ENCODE measurements around the gene PYY. TPM values are rescaled to one million over a fixed set of nuclear protein-coding genes. Genes with fewer than 3 reads are reported as not detected.

The PYY gene
- not detected for polyA plus RNA-seq (2013, experiment 1 of 2)
- polyA plus RNA-seq (2013, experiment 2 of 2): not detected

- 56% methylated on average over 4 of the region's 11 CpGs for whole genome bisulfite sequencing
- Histone ChIP-seq H4K91ac (ENCODE audit: low read length) (no peak within 1 kb of the TSS), H2BK15ac (ENCODE audit: low read depth, poor library complexity, severe bottlenecking) (peak within 1 kb of the TSS; percentile 64), H3K18ac (ENCODE audit: low read depth in 1 of 2, low read length in 2 of 2) (no peak within 1 kb of the TSS), H3K9me3 (ENCODE audit: control insufficient read depth, low read length) (no peaks in the 10 kb centered on the region), H3K79me1 (replicated peaks; ENCODE audit: low read length, poor library complexity, severe bottlenecking) (no peaks in the 10 kb centered on the region), H3K36me3 (ENCODE audit: control insufficient read depth in 1 of 2, insufficient read depth in 2 of 2, low read depth in 1 of 2, low read length in 2 of 2) (peaks cover 0 to 7% of the 10 kb centered on the region in 2 experiments), H3K27ac (ENCODE audit: low read length, poor library complexity, severe bottlenecking) (no peak within 1 kb of the TSS), H2AFZ (ENCODE audit: low read depth, low read length) (no peak within 1 kb of the TSS), H3K9ac (ENCODE audit: low read length) (no peak within 1 kb of the TSS), H2BK5ac (ENCODE audit: low read depth, low read length, poor library complexity, severe bottlenecking) (no peak within 1 kb of the TSS), H2AK5ac (ENCODE audit: low read length, severe bottlenecking) (no peak within 1 kb of the TSS), H2BK12ac (ENCODE audit: low read length in 2 of 2) (no peak within 1 kb of the TSS), H3K14ac (ENCODE audit: low read length in 2 of 2) (no peak within 1 kb of the TSS), H4K8ac (ENCODE audit: low read length) (no peak within 1 kb of the TSS), H3K4me1 (ENCODE audit: control insufficient read depth, insufficient read depth, low read depth, low read length) (peaks cover 11% of the 10 kb centered on the region), H2BK120ac (ENCODE audit: low read depth, low read length) (no peak within 1 kb of the TSS), H3K4ac (ENCODE audit: low read depth in 1 of 2, low read length in 2 of 2) (no peak within 1 kb of the TSS), H3K4me3 (ENCODE audit: insufficient read depth in 1 of 2, low read depth in 1 of 2, low read length in 2 of 2) (peak within 1 kb of the TSS in 1 of 2 experiments; percentile 30), H3K27me3 (ENCODE audit: control insufficient read depth in 1 of 2, insufficient read depth in 1 of 2, low read length in 2 of 2) (peaks cover 59 to 69% of the 10 kb centered on the region in 2 experiments), H3K23ac (ENCODE audit: low read length in 2 of 2) (no peak within 1 kb of the TSS), H3K4me2 (ENCODE audit: low read length, poor library complexity, severe bottlenecking) (no peak within 1 kb of the TSS)
- no peak for DNase-seq
These were observed at the start of gene PYY for GRCh38 chr17:43953746-43954145. Gene PYY (minus strand): TSS chr17:43953940. CDS start chr17:43953483, 457 bp downstream.

- H3K14ac ChIP-seq (ENCODE audit: low read length in 2 of 2): peak overlapping the region in 1 of 2 experiments; percentile 79
These were observed 48.6 kb upstream of the PYY start for GRCh38 chr17:44002141-44002848.

GRCh38 chr17:44001461-44001920, 47.8 kb upstream of the PYY start:
- no peak for DNase-seq
- no peak overlapping the region for H2AFZ ChIP-seq (ENCODE audit: low read depth, low read length)
- H2BK15ac ChIP-seq (ENCODE audit: low read depth, poor library complexity, severe bottlenecking): peak overlapping the region; percentile 16
- H3K18ac ChIP-seq (ENCODE audit: low read depth in 1 of 2, low read length in 2 of 2): no peak overlapping the region
- no peaks in the 10 kb centered on the region for H3K9me3 ChIP-seq (ENCODE audit: control insufficient read depth, low read length)
- no peak overlapping the region for H3K14ac ChIP-seq (ENCODE audit: low read length in 2 of 2)
- no peak overlapping the region for H3K4ac ChIP-seq (ENCODE audit: low read depth in 1 of 2, low read length in 2 of 2)
- WGBS: 100% methylated on average over 2 of the region's 2 CpGs
- H3K4me2 ChIP-seq (ENCODE audit: low read length, poor library complexity, severe bottlenecking): no peak overlapping the region
- H3K27me3 ChIP-seq (ENCODE audit: control insufficient read depth in 1 of 2, insufficient read depth in 1 of 2, low read length in 2 of 2): peaks cover 0 to 16% of the 10 kb centered on the region in 2 experiments
- no peaks in the 10 kb centered on the region for H3K36me3 ChIP-seq (ENCODE audit: control insufficient read depth in 1 of 2, insufficient read depth in 2 of 2, low read depth in 1 of 2, low read length in 2 of 2)
- no peak overlapping the region for H2AK5ac ChIP-seq (ENCODE audit: low read length, severe bottlenecking)
- H2BK120ac ChIP-seq (ENCODE audit: low read depth, low read length): no peak overlapping the region
- H2BK5ac ChIP-seq (ENCODE audit: low read depth, low read length, poor library complexity, severe bottlenecking): no peak overlapping the region
- H3K4me1 ChIP-seq (ENCODE audit: control insufficient read depth, insufficient read depth, low read depth, low read length): peaks cover 27% of the 10 kb centered on the region
- H3K23ac ChIP-seq (ENCODE audit: low read length in 2 of 2): no peak overlapping the region
- H3K4me3 ChIP-seq (ENCODE audit: insufficient read depth in 1 of 2, low read depth in 1 of 2, low read length in 2 of 2): no peak overlapping the region
- no peak overlapping the region for H3K27ac ChIP-seq (ENCODE audit: low read length, poor library complexity, severe bottlenecking)
- H3K79me1 ChIP-seq (replicated peaks; ENCODE audit: low read length, poor library complexity, severe bottlenecking): no peaks in the 10 kb centered on the region
- no peak overlapping the region for H3K9ac ChIP-seq (ENCODE audit: low read length)
- no peak overlapping the region for H2BK12ac ChIP-seq (ENCODE audit: low read length in 2 of 2)
- no peak overlapping the region for H4K8ac ChIP-seq (ENCODE audit: low read length)
- H4K91ac ChIP-seq (ENCODE audit: low read length): no peak overlapping the region

More at GRCh38 chr17:44002141-44002848, 48.6 kb upstream of the PYY start:
- H4K91ac ChIP-seq (ENCODE audit: low read length): no peak overlapping the region
- H3K18ac ChIP-seq (ENCODE audit: low read depth in 1 of 2, low read length in 2 of 2): peak overlapping the region in 1 of 2 experiments; percentile 21
- no peak overlapping the region for H3K4ac ChIP-seq (ENCODE audit: low read depth in 1 of 2, low read length in 2 of 2)
- H4K8ac ChIP-seq (ENCODE audit: low read length): no peak overlapping the region
- no peak overlapping the region for H2BK120ac ChIP-seq (ENCODE audit: low read depth, low read length)
- H2BK12ac ChIP-seq (ENCODE audit: low read length in 2 of 2): no peak overlapping the region
- H3K4me2 ChIP-seq (ENCODE audit: low read length, poor library complexity, severe bottlenecking): no peak overlapping the region
- H2BK15ac ChIP-seq (ENCODE audit: low read depth, poor library complexity, severe bottlenecking): no peak overlapping the region
- H2AFZ ChIP-seq (ENCODE audit: low read depth, low read length): no peak overlapping the region
- peaks cover 29% of the 10 kb centered on the region for H3K4me1 ChIP-seq (ENCODE audit: control insufficient read depth, insufficient read depth, low read depth, low read length)
- H3K27ac ChIP-seq (ENCODE audit: low read length, poor library complexity, severe bottlenecking): no peak overlapping the region
- H3K23ac ChIP-seq (ENCODE audit: low read length in 2 of 2): no peak overlapping the region
- H3K27me3 ChIP-seq (ENCODE audit: control insufficient read depth in 1 of 2, insufficient read depth in 1 of 2, low read length in 2 of 2): peaks cover 0 to 16% of the 10 kb centered on the region in 2 experiments
- WGBS: 70% methylated on average over 9 of the region's 9 CpGs
- no peaks in the 10 kb centered on the region for H3K79me1 ChIP-seq (replicated peaks; ENCODE audit: low read length, poor library complexity, severe bottlenecking)
- no peak overlapping the region for H2BK5ac ChIP-seq (ENCODE audit: low read depth, low read length, poor library complexity, severe bottlenecking)
- DNase-seq: peak; percentile 59
- no peak overlapping the region for H2AK5ac ChIP-seq (ENCODE audit: low read length, severe bottlenecking)
- no peak overlapping the region for H3K4me3 ChIP-seq (ENCODE audit: insufficient read depth in 1 of 2, low read depth in 1 of 2, low read length in 2 of 2)
- H3K9me3 ChIP-seq (ENCODE audit: control insufficient read depth, low read length): no peaks in the 10 kb centered on the region
- peak overlapping the region; percentile 25 for H3K9ac ChIP-seq (ENCODE audit: low read length)
- H3K36me3 ChIP-seq (ENCODE audit: control insufficient read depth in 1 of 2, insufficient read depth in 2 of 2, low read depth in 1 of 2, low read length in 2 of 2): no peaks in the 10 kb centered on the region

- H3K27me3 ChIP-seq (ENCODE audit: control insufficient read depth in 1 of 2, insufficient read depth in 1 of 2, low read length in 2 of 2): peaks cover 0 to 17% of the 10 kb centered on the region in 2 experiments
- H3K4me2 ChIP-seq (ENCODE audit: low read length, poor library complexity, severe bottlenecking): no peak overlapping the region
- H2BK120ac ChIP-seq (ENCODE audit: low read depth, low read length): no peak overlapping the region
- no peak overlapping the region for H3K14ac ChIP-seq (ENCODE audit: low read length in 2 of 2)
- H2BK5ac ChIP-seq (ENCODE audit: low read depth, low read length, poor library complexity, severe bottlenecking): no peak overlapping the region
- H3K18ac ChIP-seq (ENCODE audit: low read depth in 1 of 2, low read length in 2 of 2): no peak overlapping the region
- no peak overlapping the region for H3K4ac ChIP-seq (ENCODE audit: low read depth in 1 of 2, low read length in 2 of 2)
- peaks cover 22% of the 10 kb centered on the region for H3K4me1 ChIP-seq (ENCODE audit: control insufficient read depth, insufficient read depth, low read depth, low read length)
- H3K9me3 ChIP-seq (ENCODE audit: control insufficient read depth, low read length): no peaks in the 10 kb centered on the region
- peak overlapping the region; percentile 16 for H2BK15ac ChIP-seq (ENCODE audit: low read depth, poor library complexity, severe bottlenecking)
- no peak overlapping the region for H3K27ac ChIP-seq (ENCODE audit: low read length, poor library complexity, severe bottlenecking)
- H3K36me3 ChIP-seq (ENCODE audit: control insufficient read depth in 1 of 2, insufficient read depth in 2 of 2, low read depth in 1 of 2, low read length in 2 of 2): no peaks in the 10 kb centered on the region
- no peak overlapping the region for H3K23ac ChIP-seq (ENCODE audit: low read length in 2 of 2)
- no peak overlapping the region for H3K4me3 ChIP-seq (ENCODE audit: insufficient read depth in 1 of 2, low read depth in 1 of 2, low read length in 2 of 2)
- no peak overlapping the region for H2AK5ac ChIP-seq (ENCODE audit: low read length, severe bottlenecking)
- H3K9ac ChIP-seq (ENCODE audit: low read length): no peak overlapping the region
- H3K79me1 ChIP-seq (replicated peaks; ENCODE audit: low read length, poor library complexity, severe bottlenecking): no peaks in the 10 kb centered on the region
- no peak overlapping the region for H4K8ac ChIP-seq (ENCODE audit: low read length)
- 78% methylated on average over 6 of the region's 6 CpGs for WGBS
- H2BK12ac ChIP-seq (ENCODE audit: low read length in 2 of 2): no peak overlapping the region
- DNase-seq: no peak
- no peak overlapping the region for H2AFZ ChIP-seq (ENCODE audit: low read depth, low read length)
- peak overlapping the region; percentile 29 for H4K91ac ChIP-seq (ENCODE audit: low read length)
These were observed 47.2 kb upstream of the PYY start for GRCh38 chr17:44000871-44001460.
